Nephron (organoid): Measurements from ENCODE around the gene FANK1.
A peak's percentile ranks its signal among the peaks of the same experiment; 100 is the strongest.

ENCODE experiments used
- H3K27ac Mint-ChIP-seq, 3 experiments: 2 replicates each; pipeline ENCODE4 v1.8.0; 2020; ENCODE audit warnings: mixed read lengths in 3 of 3, mild to moderate bottlenecking in 2 of 3, moderate library complexity in 1 of 3
- H3K27me3 Mint-ChIP-seq: 2 replicates; pipeline ENCODE4 v1.8.0; 2021; ENCODE audit warnings: low read depth, mild to moderate bottlenecking, moderate library complexity, mixed read lengths
- H3K36me3 Mint-ChIP-seq: 2 replicates; pipeline ENCODE4 v1.8.0; 2020; ENCODE audit warnings: low read depth, mixed read lengths
- H3K4me1 Mint-ChIP-seq: 2 replicates; pipeline ENCODE4 v1.8.0; 2020; ENCODE audit warnings: mixed read lengths
- H3K4me3 Mint-ChIP-seq, 3 experiments: 2 replicates each; pipeline ENCODE4 v1.8.0; 2020; ENCODE audit warnings: mild to moderate bottlenecking in 3 of 3, mixed read lengths in 3 of 3, moderate library complexity in 2 of 3
- H3K9me3 Mint-ChIP-seq: 2 replicates; pipeline ENCODE4 v1.8.0; 2020; ENCODE audit warnings: mixed read lengths
- TF ChIP-seq, protein P1 (sequence below), 3 experiments: fragments of 200-600 bp; sonication (generic); IDR thresholded peaks; one replicate each; pipeline ENCODE4 v1.5.0; 2021; ENCODE audit warnings: antibody characterized with exemption in 3 of 3; ENCODE audit not compliant: unreplicated experiment in 3 of 3

FANK1 gene

DNA sequence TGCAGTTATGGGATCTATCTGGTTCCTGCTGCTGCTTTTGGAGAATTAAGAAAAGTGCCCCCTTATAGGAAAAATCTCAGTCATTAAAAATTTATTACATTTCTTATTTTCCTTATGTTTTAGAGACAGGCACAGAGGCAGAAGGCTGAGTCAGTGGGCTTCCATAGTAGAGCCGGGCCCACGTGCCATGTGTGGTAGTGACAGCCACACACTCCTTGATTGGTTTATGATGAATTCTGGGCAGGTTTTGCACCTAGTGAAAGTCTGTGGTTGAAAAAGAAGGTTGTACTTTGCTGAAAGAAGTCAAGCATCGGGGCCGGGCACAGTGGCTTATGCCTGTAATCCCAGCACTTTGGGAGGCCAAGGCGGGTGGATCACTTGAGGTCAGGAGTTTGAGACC lies 109.9 kb downstream of the FANK1 start:
- no peak overlapping the region for H3K27ac Mint-ChIP-seq
- no peaks in the 10 kb centered on the region for H3K9me3 Mint-ChIP-seq
- H3K4me3 Mint-ChIP-seq: no peak overlapping the region
- peaks cover 14% of the 10 kb centered on the region for H3K36me3 Mint-ChIP-seq
- H3K4me1 Mint-ChIP-seq: peaks cover 17% of the 10 kb centered on the region
- no peaks in the 10 kb centered on the region for H3K27me3 Mint-ChIP-seq
- TF ChIP-seq, protein P1, sequence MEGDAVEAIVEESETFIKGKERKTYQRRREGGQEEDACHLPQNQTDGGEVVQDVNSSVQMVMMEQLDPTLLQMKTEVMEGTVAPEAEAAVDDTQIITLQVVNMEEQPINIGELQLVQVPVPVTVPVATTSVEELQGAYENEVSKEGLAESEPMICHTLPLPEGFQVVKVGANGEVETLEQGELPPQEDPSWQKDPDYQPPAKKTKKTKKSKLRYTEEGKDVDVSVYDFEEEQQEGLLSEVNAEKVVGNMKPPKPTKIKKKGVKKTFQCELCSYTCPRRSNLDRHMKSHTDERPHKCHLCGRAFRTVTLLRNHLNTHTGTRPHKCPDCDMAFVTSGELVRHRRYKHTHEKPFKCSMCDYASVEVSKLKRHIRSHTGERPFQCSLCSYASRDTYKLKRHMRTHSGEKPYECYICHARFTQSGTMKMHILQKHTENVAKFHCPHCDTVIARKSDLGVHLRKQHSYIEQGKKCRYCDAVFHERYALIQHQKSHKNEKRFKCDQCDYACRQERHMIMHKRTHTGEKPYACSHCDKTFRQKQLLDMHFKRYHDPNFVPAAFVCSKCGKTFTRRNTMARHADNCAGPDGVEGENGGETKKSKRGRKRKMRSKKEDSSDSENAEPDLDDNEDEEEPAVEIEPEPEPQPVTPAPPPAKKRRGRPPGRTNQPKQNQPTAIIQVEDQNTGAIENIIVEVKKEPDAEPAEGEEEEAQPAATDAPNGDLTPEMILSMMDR (IDR thresholded peaks at IDR 0.05; ENCODE audit: unreplicated experiment in 3 of 3): no peak

DNA sequence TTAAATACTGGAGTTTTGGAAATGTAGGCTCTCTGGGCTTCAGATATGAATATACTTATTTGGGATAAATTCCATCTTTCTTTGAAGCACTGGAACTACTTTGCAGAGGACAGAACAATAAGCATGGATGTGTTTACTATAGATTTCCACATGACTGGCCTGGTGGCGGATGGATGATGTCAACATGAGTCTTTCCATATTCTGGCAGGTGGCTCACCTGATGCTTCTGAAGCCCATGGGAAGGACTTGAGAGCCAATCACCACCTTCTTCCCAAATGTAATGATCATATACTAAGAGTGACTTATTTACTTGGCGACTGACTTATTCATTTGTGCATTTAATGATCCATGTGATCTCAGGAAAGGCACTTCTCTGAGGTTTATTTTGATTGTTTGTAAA lies 110.5 kb downstream of the FANK1 start:
- no peak overlapping the region for H3K27ac Mint-ChIP-seq
- H3K4me1 Mint-ChIP-seq: peaks cover 17% of the 10 kb centered on the region
- peaks cover under 1% of the 10 kb centered on the region for H3K9me3 Mint-ChIP-seq
- no peaks in the 10 kb centered on the region for H3K27me3 Mint-ChIP-seq
- TF ChIP-seq, protein P1 (IDR thresholded peaks at IDR 0.05; ENCODE audit: unreplicated experiment in 3 of 3): no peak
- no peak overlapping the region for H3K4me3 Mint-ChIP-seq
- peaks cover 18% of the 10 kb centered on the region for H3K36me3 Mint-ChIP-seq

DNA sequence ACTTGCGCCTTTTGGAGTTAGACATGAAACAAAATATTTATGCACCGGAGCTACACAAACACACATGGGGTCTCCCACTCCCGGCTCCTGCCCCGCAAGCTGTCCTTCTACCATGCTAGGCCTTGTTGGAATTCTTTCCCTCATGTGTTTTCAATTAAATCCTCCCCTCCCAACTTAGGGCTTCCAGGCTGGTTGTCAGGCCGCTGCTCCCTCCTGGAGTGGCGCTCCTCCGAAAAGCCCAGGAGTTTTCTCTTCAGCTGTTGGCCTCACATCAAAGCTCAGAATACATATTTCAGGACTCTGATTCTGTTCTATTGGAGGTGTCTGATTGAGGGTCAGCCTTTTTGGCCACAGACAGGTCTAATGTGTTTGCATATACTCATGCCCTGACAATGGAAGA lies 113.3 kb downstream of the FANK1 start:
- H3K4me3 Mint-ChIP-seq: no peak overlapping the region
- peaks cover 22% of the 10 kb centered on the region for H3K36me3 Mint-ChIP-seq
- peak overlapping the region; percentile 57 to 72 (median 67) for H3K27ac Mint-ChIP-seq
- peaks cover 22% of the 10 kb centered on the region for H3K4me1 Mint-ChIP-seq
- TF ChIP-seq, protein P1 (IDR thresholded peaks at IDR 0.05; ENCODE audit: unreplicated experiment in 3 of 3): no peak
- peaks cover 4% of the 10 kb centered on the region for H3K9me3 Mint-ChIP-seq
- no peaks in the 10 kb centered on the region for H3K27me3 Mint-ChIP-seq

DNA sequence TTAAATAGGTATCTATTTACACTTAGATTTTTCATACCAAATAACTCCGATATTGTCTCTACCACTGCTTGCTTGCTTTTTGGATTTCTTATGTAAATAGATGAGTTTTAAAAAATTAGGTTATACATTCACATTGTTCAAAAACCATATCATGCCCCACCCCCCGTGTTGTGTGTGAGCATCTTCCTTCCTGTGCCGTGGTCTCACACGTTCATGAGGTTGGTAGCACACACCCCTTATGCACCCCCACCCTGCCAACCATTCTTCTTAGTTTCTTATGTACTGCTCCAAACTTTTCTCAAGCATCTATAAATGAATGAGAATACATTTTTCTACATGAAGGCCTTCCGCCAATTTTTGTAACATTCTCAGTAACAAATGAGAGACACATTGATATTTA lies 115.6 kb downstream of the FANK1 start:
- TF ChIP-seq, protein P1 (IDR thresholded peaks at IDR 0.05; ENCODE audit: unreplicated experiment in 3 of 3): no peak
- Mint-ChIP-seq H3K4me3 (no peak overlapping the region), H3K4me1 (peaks cover 35% of the 10 kb centered on the region), H3K9me3 (peaks cover 4% of the 10 kb centered on the region), H3K36me3 (peaks cover 20% of the 10 kb centered on the region), H3K27ac (no peak overlapping the region), H3K27me3 (no peaks in the 10 kb centered on the region)

DNA sequence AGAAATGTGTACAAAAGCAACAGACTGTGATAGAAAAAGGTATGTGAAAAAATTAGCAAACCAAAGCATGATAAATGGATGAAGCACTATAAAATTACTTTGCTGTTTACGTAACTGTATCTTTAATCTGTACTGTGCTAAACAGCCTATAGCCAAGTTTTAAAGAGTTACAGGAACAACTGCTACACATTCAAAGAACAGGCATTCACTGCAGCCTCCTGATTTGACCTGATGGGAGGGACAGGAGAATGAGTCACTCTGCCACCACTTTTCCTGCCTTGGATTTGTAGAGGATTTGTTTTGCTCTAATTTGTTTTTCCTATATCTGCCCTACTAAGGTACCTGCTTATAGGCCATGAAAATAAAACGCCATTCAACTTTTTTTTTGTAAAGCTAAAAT lies 116.1 kb downstream of the FANK1 start:
- Mint-ChIP-seq H3K4me1 (peaks cover 40% of the 10 kb centered on the region), H3K9me3 (peaks cover 4% of the 10 kb centered on the region), H3K36me3 (peaks cover 19% of the 10 kb centered on the region), H3K27ac (no peak overlapping the region), H3K27me3 (no peaks in the 10 kb centered on the region), H3K4me3 (no peak overlapping the region)
- TF ChIP-seq, protein P1 (IDR thresholded peaks at IDR 0.05; ENCODE audit: unreplicated experiment in 3 of 3): no peak

DNA sequence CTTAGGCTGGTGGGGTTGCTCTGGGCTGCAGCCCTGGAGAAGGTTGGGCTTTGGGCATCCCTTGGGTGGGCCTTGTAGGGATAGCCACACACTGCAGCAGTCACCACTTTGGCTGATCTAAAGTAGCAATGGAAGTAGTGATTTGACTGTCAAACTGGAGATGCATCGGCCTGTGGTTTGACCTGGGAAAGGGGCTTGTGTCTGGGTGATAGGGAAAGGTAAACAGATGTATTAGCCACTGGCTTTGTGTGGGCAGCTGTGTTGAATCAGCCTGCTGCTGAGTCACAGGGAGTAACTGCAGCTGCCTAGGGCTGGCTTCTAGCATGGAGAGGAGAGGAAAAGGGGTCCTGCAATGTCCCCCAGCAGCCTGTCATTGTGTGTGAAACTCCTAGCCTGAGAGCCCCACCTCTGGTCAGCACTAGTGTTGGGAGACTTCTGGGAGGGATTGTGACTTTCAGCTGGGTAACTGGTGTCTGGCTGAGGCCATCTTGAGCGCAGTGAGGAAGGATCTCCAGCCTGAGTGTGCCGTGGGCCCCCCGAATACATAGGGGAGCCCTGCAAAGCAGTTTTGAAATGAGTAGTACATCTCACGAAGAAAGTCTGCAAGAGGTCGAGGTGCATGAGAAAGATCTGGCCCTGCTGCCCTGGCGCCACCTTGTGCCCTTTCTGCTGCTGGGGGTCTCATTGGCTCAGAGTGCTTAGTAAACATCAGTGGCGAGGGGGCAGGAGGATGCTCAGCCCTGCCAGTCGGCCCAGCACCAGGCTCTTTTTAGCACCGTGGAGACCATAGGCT lies 117.3 kb downstream of the FANK1 start:
- peaks cover 23% of the 10 kb centered on the region for H3K36me3 Mint-ChIP-seq

More for the DNA sequence above, 117.3 kb downstream of the FANK1 start:
- TF ChIP-seq, protein P1 (IDR thresholded peaks at IDR 0.05; ENCODE audit: unreplicated experiment in 3 of 3): no peak
- Mint-ChIP-seq H3K4me1 (peaks cover 48% of the 10 kb centered on the region), H3K4me3 (no peak overlapping the region), H3K27me3 (no peaks in the 10 kb centered on the region), H3K27ac (peak overlapping the region in 1 of 3 experiments; percentile 10), H3K9me3 (peaks cover 4% of the 10 kb centered on the region)
